Measurements from ENCODE around the gene TMEM184C.

GRCh38 chr4:147640331-147640730, 23.1 kb downstream of the TMEM184C start:
- no peak for TF ChIP-seq CTCF (IDR thresholded peaks at IDR 0.05; ENCODE audit: low read length)
- no peak for TF ChIP-seq EZH2 (optimal IDR thresholded peaks at IDR 0.05; ENCODE audit: low read depth, low read length)
